Activated B cell treated with CpG ODN at 0.5 μM for 24 hours (primary cell): ENCODE data around the gene NALF2. TPM values are rescaled to one million over a fixed set of nuclear protein-coding genes. Genes with fewer than 3 reads are reported as not detected.
A peak's percentile ranks its signal among the peaks of the same experiment; 100 is the strongest.

ENCODE experiments used
- ATAC-seq: fragments of 200-7000 bp; cut with Tn5 transposase; one replicate; pipeline ENCODE4 v1.10.0; 2021; ENCODE audit warnings: low read depth, mild to moderate bottlenecking, moderate library complexity
- CTCF ChIA-PET: fragments of 350-600 bp; sonication (Branson Sonifier 250); formaldehyde crosslinking; loops from one replicate; lab custom pipeline; 2021; ENCODE audit warnings: antibody characterized with exemption; lab: Charles Lee
- POLR2A ChIA-PET: fragments of 350-600 bp; sonication (Branson Sonifier 250); formaldehyde crosslinking; loops from one replicate; lab custom pipeline; 2021; ENCODE audit warnings: antibody characterized with exemption; lab: Charles Lee
- DNase-seq: peaks from one replicate; pipeline ENCODE4 v3.0.0; 2022
- H3K27ac Mint-ChIP-seq: one replicate; pipeline ENCODE4 v1.8.0; 2020; ENCODE audit warnings: mixed read lengths
- H3K27me3 Mint-ChIP-seq: one replicate; pipeline ENCODE4 v1.8.0; 2021; ENCODE audit warnings: mixed read lengths
- H3K36me3 Mint-ChIP-seq: one replicate; pipeline ENCODE4 v1.8.0; 2021; ENCODE audit warnings: low read depth, mixed read lengths
- H3K4me1 Mint-ChIP-seq: one replicate; pipeline ENCODE4 v1.8.0; 2021; ENCODE audit warnings: mixed read lengths
- H3K4me3 Mint-ChIP-seq: one replicate; pipeline ENCODE4 v1.8.0; 2020; ENCODE audit warnings: mild to moderate bottlenecking, mixed read lengths
- H3K9me3 Mint-ChIP-seq: one replicate; pipeline ENCODE4 v1.8.0; 2020; ENCODE audit warnings: mixed read lengths
- intact Hi-C: fragments of 100-400 bp; cut with micrococcal nuclease; formaldehyde crosslinking; loops from one replicate; pipeline ENCODE4 v1.15.1; 2024
- total RNA-seq: library from RNA; stranded (reverse); gene quantifications from 2 replicates; pipeline ENCODE4 v1.2.3, GENCODE V29; 2022
- TF ChIP-seq, protein P1 (sequence below): fragments of 200-600 bp; IDR thresholded peaks from one replicate; pipeline ENCODE4 v1.8.0; 2022; ENCODE audit warnings: antibody characterized with exemption, mild to moderate bottlenecking

NALF2 gene
- 0.04 TPM in 1 of 2 replicates, not detected in the other for total RNA-seq

DNA sequence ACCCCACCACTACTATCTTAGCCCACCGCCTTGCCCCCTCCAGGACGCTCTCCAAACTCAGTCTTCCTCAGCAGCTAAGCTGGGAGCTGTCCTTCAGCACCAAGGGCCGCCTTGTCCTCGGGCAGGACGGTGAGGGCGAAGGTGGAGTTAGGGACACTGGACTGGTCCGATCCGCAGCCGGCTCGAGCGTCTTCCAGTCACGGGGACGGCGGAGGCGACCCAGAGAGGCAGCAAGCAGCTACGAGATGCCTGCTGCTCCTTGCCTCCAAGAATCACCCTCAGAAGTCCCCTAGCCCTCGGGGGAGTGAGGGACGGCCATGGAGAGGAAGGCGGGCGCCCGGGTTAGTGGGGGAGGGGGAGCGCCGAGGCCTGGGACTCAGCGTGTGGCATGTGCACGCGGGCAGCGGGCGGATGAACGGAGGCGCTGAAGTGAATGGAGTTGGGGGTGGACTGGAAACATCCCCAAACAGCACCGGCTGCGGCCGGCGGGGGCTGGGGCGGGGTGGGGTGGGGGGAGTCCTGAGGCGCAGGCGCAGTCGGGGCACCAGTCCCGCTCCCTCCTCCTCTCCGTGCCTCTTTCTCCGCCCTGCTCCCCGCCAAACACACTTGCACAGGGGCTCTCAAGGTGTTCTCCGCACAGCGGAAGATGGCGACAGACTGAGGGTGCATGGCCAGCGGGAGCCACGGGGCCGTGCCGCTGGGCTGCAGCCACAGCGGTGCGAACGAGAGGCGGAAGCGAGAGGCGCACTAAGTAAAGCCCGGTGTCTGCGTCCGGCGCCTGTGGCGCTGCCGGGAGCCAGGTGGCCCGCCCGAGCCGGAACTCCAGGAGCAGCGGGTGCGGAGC lies at the start of gene NALF2:
TSS of gene NALF2 (plus strand) at position 545 of the 844 bp plus-strand sequence. CDS start 957 bp downstream, outside the sequence.
- TF ChIP-seq, protein P1, sequence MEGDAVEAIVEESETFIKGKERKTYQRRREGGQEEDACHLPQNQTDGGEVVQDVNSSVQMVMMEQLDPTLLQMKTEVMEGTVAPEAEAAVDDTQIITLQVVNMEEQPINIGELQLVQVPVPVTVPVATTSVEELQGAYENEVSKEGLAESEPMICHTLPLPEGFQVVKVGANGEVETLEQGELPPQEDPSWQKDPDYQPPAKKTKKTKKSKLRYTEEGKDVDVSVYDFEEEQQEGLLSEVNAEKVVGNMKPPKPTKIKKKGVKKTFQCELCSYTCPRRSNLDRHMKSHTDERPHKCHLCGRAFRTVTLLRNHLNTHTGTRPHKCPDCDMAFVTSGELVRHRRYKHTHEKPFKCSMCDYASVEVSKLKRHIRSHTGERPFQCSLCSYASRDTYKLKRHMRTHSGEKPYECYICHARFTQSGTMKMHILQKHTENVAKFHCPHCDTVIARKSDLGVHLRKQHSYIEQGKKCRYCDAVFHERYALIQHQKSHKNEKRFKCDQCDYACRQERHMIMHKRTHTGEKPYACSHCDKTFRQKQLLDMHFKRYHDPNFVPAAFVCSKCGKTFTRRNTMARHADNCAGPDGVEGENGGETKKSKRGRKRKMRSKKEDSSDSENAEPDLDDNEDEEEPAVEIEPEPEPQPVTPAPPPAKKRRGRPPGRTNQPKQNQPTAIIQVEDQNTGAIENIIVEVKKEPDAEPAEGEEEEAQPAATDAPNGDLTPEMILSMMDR: no peak
- intact Hi-C loops: no loop called here

DNA sequence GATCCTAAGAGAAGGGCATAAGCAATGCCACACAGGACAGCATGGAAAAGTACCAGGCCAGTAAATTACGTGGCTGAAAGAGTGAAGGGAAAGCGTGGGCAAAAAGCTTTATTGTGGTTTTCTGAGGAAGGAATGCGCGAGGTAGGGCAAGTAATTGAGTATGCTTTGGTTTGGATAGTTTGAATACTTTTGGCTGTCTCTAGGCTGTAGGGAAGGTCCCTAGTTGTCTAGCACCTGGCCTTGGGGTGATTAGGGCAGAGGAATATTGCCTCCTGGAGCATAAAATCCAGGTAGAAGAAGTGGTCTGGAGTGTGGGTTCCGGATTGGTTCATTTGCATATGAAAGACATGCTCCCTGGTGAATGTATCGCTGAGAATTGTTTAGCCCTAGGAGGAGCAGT lies 46.4 kb upstream of the NALF2 start:
- no peak for DNase-seq
- no peak for ATAC-seq
- Mint-ChIP-seq H3K27ac (no peak overlapping the region), H3K36me3 (no peaks in the 10 kb centered on the region), H3K27me3 (no peaks in the 10 kb centered on the region), H3K9me3 (peaks cover 3% of the 10 kb centered on the region), H3K4me1 (no peaks in the 10 kb centered on the region), H3K4me3 (no peak overlapping the region)
- ChIA-PET POLR2A (no interaction called here), CTCF (no interaction called here)
- intact Hi-C loops: no loop called here
- TF ChIP-seq, protein P1: no peak

More for the DNA sequence above, at the start of gene NALF2:
- DNase-seq (no peak), ATAC-seq (peak; percentile 21)
- ChIA-PET CTCF (no interaction called here), POLR2A (no interaction called here)
- Mint-ChIP-seq H3K9me3 (no peaks in the 10 kb centered on the region), H3K4me1 (peaks cover 6% of the 10 kb centered on the region), H3K27ac (no peak within 1 kb of the TSS), H3K36me3 (no peaks in the 10 kb centered on the region), H3K4me3 (peak within 1 kb of the TSS; percentile 72), H3K27me3 (peaks cover 16% of the 10 kb centered on the region)

DNA sequence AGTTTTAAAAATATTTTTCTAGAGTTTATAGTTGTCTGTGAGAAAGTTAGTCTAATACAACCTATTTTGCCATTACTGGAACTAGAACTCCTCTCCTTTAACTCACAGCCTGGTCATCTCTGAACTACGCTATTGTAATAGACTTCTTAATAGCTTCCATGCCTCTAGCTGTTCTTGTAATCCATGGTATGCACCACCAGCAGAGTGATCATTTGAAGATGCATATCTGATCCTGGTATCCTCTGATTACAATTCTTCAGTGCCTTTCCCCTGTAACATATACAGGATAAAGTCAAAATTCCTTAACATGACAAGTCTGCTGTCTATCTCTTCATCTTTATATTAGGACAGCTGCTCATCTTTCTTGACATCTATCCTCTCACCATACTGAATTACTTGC lies 37.6 kb upstream of the NALF2 start:
- H3K4me3 Mint-ChIP-seq: no peak overlapping the region
- H3K36me3 Mint-ChIP-seq: no peaks in the 10 kb centered on the region
- peaks cover 2% of the 10 kb centered on the region for H3K27me3 Mint-ChIP-seq
- intact Hi-C loops: no loop called here
- H3K9me3 Mint-ChIP-seq: no peaks in the 10 kb centered on the region
- ChIA-PET CTCF (no interaction called here), POLR2A (no interaction called here)
- TF ChIP-seq, protein P1: no peak
- DNase-seq: no peak
- H3K4me1 Mint-ChIP-seq: no peaks in the 10 kb centered on the region
- ATAC-seq: no peak
- no peak overlapping the region for H3K27ac Mint-ChIP-seq

DNA sequence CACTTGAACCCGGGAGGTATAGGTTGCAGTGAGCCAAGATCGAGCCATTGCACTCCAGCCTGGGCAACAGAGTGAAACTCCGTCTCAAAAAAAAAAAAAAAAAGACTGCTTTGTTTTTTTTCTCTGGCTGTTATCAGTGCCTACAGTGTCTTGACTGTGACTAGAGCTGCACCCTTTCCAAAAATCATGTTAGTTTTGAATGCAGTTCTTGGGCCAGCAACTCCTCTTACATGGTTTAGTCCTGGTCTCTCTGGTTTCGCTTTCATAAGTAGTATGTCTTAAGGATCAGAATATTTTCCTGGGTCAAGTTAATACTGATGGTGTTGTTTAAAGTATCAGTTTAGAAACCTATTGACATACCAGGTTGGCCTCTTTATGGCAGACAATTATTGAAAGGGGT lies 34.2 kb upstream of the NALF2 start:
- Mint-ChIP-seq H3K9me3 (no peaks in the 10 kb centered on the region), H3K36me3 (no peaks in the 10 kb centered on the region), H3K4me1 (no peaks in the 10 kb centered on the region), H3K27me3 (peaks cover 2% of the 10 kb centered on the region), H3K4me3 (no peak overlapping the region), H3K27ac (no peak overlapping the region)
- intact Hi-C loops: no loop called here
- ATAC-seq: no peak
- CTCF ChIA-PET: no interaction called here
- TF ChIP-seq, protein P1: no peak
- POLR2A ChIA-PET: no interaction called here
- no peak for DNase-seq

DNA sequence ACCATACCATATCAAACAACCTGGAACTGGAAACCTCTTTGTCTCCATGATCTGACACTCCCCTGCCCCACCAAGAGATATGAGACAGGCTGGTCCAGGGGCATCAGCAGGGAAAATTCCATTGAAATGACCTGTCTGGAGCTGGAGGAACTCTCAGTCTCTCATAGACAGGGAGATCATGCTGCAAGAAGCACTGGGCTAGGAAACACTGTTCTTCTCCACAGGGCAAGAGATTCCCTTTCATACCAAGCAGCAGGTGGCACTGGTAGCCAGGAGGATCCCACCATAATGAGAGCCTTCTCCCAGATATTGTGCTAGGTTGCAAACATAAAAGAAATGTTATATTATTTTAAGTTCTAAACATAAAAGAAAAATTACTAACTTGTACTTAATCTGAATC lies 14.5 kb upstream of the NALF2 start:
- ATAC-seq (no peak), DNase-seq (no peak)
- Mint-ChIP-seq H3K27me3 (peaks cover 2% of the 10 kb centered on the region), H3K36me3 (no peaks in the 10 kb centered on the region), H3K4me3 (no peak overlapping the region), H3K4me1 (no peaks in the 10 kb centered on the region), H3K9me3 (no peaks in the 10 kb centered on the region), H3K27ac (no peak overlapping the region)
- CTCF ChIA-PET: no interaction called here
- intact Hi-C loops: loop anchor here (5.0 kb wide), 1 partner anchor 608 kb away; no protein-coding TSS in a partner anchor
- TF ChIP-seq, protein P1: no peak
- POLR2A ChIA-PET: no interaction called here
